ENCODE results near the gene EIF4G3. TPM values are rescaled to one million over a fixed set of nuclear protein-coding genes. Genes with fewer than 3 reads are reported as not detected.
A peak's percentile ranks its signal among the peaks of the same experiment; 100 is the strongest.

EIF4G3 gene
- total and polyA plus RNA-seq, 9 of the 15 experiments (the other 6 are each of a cell fraction or from before 2014, with no cell fraction given), result 6.7 to 40.5 (median 32.1) TPM

GRCh38 chr1:20786253-20787028, 390.3 kb downstream of the EIF4G3 start (continued):
- TF ChIP-seq ARID3B (CRISPR knock-in tag; IDR thresholded peaks at IDR 0.05; ENCODE audit: borderline replicate concordance) (no peak), CBFA2T3 (IDR thresholded peaks at IDR 0.05) (no peak), KAT8 (IDR thresholded peaks at IDR 0.05; ENCODE audit: low read depth) (no peak), ZNF444 (CRISPR knock-in tag; IDR thresholded peaks at IDR 0.05) (no peak), SRSF3 (IDR thresholded peaks at IDR 0.05; ENCODE audit: insufficient read depth, low read length) (0 out of 2 replicates have a peak, but pooled peaks have one; percentile 66), POLR3A (IDR thresholded peaks at IDR 0.05; ENCODE audit: borderline replicate concordance, extremely low read depth, insufficient read depth, insufficient read length) (no peak), TRIM24 (IDR thresholded peaks at IDR 0.05) (no peak), PTBP1 (IDR thresholded peaks at IDR 0.05; ENCODE audit: low read depth, low read length) (no peak), JUND (IDR thresholded peaks at IDR 0.05; ENCODE audit: borderline replicate concordance, low read depth, low read length) (0 out of 2 replicates have a peak, but pooled peaks have one; percentile 22), JUND (tag; IDR thresholded peaks at IDR 0.05; ENCODE audit: borderline replicate concordance, low read depth, low read length) (no peak; the same call in 2 of the 3 replicates), ZNF316 (IDR thresholded peaks at IDR 0.05) (no peak), STAT5B (CRISPR knock-in tag; IDR thresholded peaks at IDR 0.05) (no peak), GABPA (tag; conservative IDR thresholded peaks at IDR 0.05; ENCODE audit: low read depth) (peak; percentile 62; the same call in 1 of the 2 replicates), HNRNPK (IDR thresholded peaks at IDR 0.05; ENCODE audit: low read depth, low read length, poor library complexity, severe bottlenecking) (peak; percentile 24), NCOR1 (IDR thresholded peaks at IDR 0.05) (peak; percentile 14; the same call in 1 of the 2 replicates), RB1 (IDR thresholded peaks at IDR 0.05; ENCODE audit: low read depth) (no peak; the same call in none of the 2 replicates), KLF16 (IDR thresholded peaks at IDR 0.05) (no peak), STAT6 (CRISPR knock-in tag; IDR thresholded peaks at IDR 0.05) (no peak; the same call in 1 of the 2 replicates), NELFE (IDR thresholded peaks at IDR 0.05; ENCODE audit: insufficient read depth, insufficient read length) (no peak), ZBTB8A (IDR thresholded peaks at IDR 0.05; ENCODE audit: partially characterized antibody) (no peak), ZNF324 (CRISPR knock-in tag; IDR thresholded peaks at IDR 0.05) (no peak), FOXO4 (CRISPR knock-in tag; IDR thresholded peaks at IDR 0.05) (no peak)

Data from K562 (cell line).